ENCODE results near the gene CUTA.
A peak's percentile ranks its signal among the peaks of the same experiment; 100 is the strongest.

The CUTA gene

DNA sequence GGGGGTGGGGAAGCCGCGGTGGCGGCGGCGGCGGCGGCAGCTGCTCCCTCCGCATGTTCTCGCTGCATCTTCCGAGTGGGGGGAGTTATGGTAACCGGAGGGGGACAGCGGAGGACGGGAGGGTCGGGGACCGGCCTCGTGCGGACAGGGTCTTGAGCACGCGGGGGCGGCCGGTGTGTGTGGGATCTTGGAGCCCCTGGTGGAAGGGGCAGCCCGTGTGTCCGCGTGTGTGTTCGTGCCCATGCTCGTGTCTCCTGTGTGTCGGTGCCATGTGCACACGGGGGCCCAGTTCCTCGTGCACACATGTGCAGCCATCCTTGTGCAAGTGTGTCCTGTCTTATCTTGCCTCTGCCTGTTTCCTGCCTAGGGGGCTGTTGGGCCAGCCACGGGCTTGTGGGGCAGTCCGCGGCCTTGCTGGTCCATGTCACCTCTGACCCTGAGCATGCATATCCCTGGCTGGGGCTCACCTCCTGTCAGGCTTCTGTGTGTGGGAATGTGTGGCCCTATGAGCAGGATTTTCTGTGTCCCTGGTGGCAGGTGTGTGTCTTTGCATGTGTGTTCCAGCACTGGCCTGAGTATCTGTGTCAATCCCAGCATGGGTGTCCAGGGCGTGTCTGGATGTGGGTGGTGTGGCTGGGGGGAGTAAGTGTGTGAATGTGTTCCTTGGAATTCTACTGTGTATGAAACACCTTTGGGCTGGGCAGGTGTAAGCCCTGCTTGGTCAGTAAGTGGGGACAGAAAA, 10.5 kb upstream of the CUTA start:
- no peaks in the 10 kb centered on the region for H3K9me3 ChIP-seq (ENCODE audit: control insufficient read depth, low read length)
- H3K4me1 ChIP-seq (ENCODE audit: control insufficient read depth, insufficient read depth, low read length): peaks cover 39% of the 10 kb centered on the region
- peak; percentile 46 for DNase-seq (ENCODE audit: low read depth)

DNA sequence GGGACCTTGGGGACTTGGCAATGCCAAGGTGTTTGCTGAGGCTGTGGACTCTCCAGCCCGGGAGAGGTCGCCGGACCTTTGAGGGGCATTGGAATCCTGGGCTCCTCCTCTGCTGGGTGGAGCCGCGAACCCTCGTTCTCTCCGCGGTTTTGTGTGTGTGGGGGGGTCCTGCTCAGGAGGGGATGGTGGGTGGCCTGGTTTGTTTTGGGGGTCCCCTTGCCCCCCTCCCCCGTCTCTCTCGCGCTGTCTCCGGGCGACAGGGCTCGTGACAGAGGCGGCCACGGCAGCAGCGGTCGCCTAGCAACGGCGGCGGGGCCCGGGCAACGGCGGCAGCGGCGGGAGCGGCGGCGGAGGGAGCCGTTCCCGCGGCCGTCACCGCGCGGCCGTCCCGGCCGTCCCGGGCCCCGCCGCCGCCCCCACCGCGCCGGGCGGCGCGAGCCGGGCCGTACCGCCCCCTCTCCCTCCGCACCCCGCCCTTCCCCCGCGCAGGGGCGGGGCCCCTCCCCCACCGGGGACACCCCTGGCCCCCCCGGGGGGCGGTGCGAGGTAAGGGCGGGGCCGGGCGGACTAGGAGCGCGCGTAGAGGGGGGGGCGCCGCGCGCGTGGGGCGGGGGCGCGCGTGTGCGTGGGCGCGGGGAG, 9.8 kb upstream of the CUTA start:
- H3K9ac ChIP-seq (ENCODE audit: low read length): peak overlapping the region; percentile 81
- H3K27me3 ChIP-seq (replicated peaks; ENCODE audit: control insufficient read depth, insufficient read depth, low read length): no peaks in the 10 kb centered on the region
- no peaks in the 10 kb centered on the region for H3K36me3 ChIP-seq (ENCODE audit: control insufficient read depth, insufficient read depth, low read length, severe bottlenecking)
- DNase-seq (ENCODE audit: low read depth): peak; percentile 73
- no peaks in the 10 kb centered on the region for H3K9me3 ChIP-seq (ENCODE audit: control insufficient read depth, low read length)
- peak overlapping the region; percentile 88 for H3K4me3 ChIP-seq (ENCODE audit: low read length)
- H3K4me1 ChIP-seq (ENCODE audit: control insufficient read depth, insufficient read depth, low read length): peaks cover 39% of the 10 kb centered on the region

More for the DNA sequence above, 10.5 kb upstream of the CUTA start:
- Histone ChIP-seq H3K9ac (ENCODE audit: low read length) (peak overlapping the region; percentile 63), H3K36me3 (ENCODE audit: control insufficient read depth, insufficient read depth, low read length, severe bottlenecking) (no peaks in the 10 kb centered on the region), H3K27me3 (replicated peaks; ENCODE audit: control insufficient read depth, insufficient read depth, low read length) (no peaks in the 10 kb centered on the region), H3K4me3 (ENCODE audit: low read length) (peak overlapping the region; percentile 76)

- H3K36me3 ChIP-seq (ENCODE audit: control insufficient read depth, insufficient read depth, low read length, severe bottlenecking): no peaks in the 10 kb centered on the region
- peak overlapping the region; percentile 81 for H3K9ac ChIP-seq (ENCODE audit: low read length)
- H3K4me3 ChIP-seq (ENCODE audit: low read length): peak overlapping the region; percentile 88
- no peaks in the 10 kb centered on the region for H3K27me3 ChIP-seq (replicated peaks; ENCODE audit: control insufficient read depth, insufficient read depth, low read length)
- DNase-seq (ENCODE audit: low read depth): peak; percentile 41
- peaks cover 39% of the 10 kb centered on the region for H3K4me1 ChIP-seq (ENCODE audit: control insufficient read depth, insufficient read depth, low read length)
- H3K9me3 ChIP-seq (ENCODE audit: control insufficient read depth, low read length): no peaks in the 10 kb centered on the region
Measured at GRCh38 chr6:33426590-33427511, 8.9 kb upstream of the CUTA start.

DNA sequence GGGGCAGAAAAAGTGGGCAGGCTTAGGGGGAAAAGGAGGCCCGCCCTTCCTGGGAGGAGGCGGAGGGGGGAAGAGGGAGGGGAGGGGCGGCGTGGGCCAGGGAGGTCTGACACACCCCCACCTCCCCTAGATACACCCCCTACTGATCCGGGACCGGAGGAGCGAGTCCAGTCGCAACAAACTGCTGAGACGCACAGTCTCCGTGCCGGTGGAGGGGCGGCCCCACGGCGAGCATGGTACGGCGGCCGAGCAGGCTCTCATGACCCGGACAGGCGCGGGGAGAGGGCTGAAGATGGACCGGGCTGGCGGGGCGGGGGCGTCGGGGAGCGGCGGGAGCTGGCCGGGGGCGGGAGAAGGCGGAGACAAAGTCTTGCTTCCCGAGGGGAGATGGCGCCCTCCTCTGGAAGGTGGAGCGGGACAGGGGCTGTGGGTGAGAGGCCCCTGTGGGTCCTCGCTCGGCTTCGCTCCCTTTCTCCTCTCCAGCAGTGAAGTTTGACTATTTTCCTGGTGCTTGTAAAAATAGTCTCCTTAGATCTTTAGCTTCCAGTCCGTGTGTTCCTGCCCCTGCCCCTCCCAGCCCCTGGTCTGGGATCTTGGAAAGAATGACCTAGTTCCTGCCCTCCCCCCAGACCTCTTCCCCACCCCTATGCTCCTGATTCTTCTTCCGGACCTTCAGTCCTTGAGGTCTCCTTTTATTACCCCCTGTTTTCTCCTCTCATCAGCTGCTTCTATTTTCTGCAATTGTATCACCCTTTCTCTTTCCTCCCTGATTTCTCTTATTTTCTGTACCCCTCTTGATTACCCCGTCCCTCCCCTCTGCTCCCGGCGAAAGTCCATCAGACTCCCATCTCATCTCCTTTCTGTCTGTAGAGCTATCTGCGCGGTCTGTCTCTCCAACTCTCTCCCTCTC, 8.0 kb upstream of the CUTA start:
- peak overlapping the region; percentile 96 for H3K9ac ChIP-seq (ENCODE audit: low read length)
- H3K4me3 ChIP-seq (ENCODE audit: low read length): peak overlapping the region; percentile 90
- H3K36me3 ChIP-seq (ENCODE audit: control insufficient read depth, insufficient read depth, low read length, severe bottlenecking): no peaks in the 10 kb centered on the region
- peaks cover 39% of the 10 kb centered on the region for H3K4me1 ChIP-seq (ENCODE audit: control insufficient read depth, insufficient read depth, low read length)
- no peaks in the 10 kb centered on the region for H3K9me3 ChIP-seq (ENCODE audit: control insufficient read depth, low read length)
- no peaks in the 10 kb centered on the region for H3K27me3 ChIP-seq (replicated peaks; ENCODE audit: control insufficient read depth, insufficient read depth, low read length)
- peak; percentile 91 for DNase-seq (ENCODE audit: low read depth)

DNA sequence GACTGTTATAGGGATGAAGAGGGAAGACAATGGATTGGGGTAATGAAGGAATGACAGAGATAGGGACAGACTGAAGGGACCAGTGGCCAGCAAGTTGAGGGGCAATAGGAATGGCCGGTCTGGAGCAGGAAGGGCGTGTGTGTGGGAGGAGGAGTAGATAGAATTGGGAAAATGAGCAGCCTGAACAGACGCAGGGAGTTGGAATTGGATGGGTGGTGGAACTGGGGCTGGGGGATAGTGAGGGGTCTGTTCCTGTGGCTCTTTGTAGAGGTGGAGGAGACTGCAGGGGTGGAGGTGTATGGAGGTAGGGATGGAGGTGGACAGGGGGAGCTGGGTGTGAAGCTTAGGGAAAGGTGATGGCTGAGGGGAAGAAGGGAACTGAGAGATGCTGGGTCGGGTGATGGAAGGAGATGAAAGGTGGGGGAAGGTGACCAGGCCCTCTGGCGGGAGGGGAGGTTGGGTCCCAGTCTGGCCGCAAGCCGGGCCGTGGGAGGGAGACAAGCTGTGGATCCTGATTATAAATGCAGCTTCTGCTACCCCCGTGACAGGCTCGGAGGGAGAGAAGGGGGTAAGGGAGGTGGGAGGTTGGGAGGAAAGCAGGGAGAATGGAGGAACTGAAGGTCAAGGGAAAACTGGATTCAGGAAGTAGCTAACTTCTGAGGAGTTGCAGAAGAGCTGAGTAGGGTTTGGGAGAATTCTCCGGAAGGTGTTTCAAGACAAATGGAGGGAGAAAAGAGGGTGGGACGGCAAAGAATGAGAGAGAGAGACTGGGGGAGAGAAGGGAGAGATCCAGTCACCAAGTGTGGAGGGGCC, 7.2 kb upstream of the CUTA start:
- Histone ChIP-seq H3K4me1 (ENCODE audit: control insufficient read depth, insufficient read depth, low read length) (peaks cover 30% of the 10 kb centered on the region), H3K27me3 (replicated peaks; ENCODE audit: control insufficient read depth, insufficient read depth, low read length) (no peaks in the 10 kb centered on the region), H3K36me3 (ENCODE audit: control insufficient read depth, insufficient read depth, low read length, severe bottlenecking) (no peaks in the 10 kb centered on the region), H3K9me3 (ENCODE audit: control insufficient read depth, low read length) (no peaks in the 10 kb centered on the region), H3K9ac (ENCODE audit: low read length) (peak overlapping the region; percentile 96), H3K4me3 (ENCODE audit: low read length) (peak overlapping the region; percentile 90)
- DNase-seq (ENCODE audit: low read depth): no peak

GRCh38 chr6:33423777-33424176, 5.9 kb upstream of the CUTA start:
- no peak overlapping the region for H3K4me3 ChIP-seq (ENCODE audit: low read length)
- H3K27me3 ChIP-seq (replicated peaks; ENCODE audit: control insufficient read depth, insufficient read depth, low read length): no peaks in the 10 kb centered on the region
- no peaks in the 10 kb centered on the region for H3K36me3 ChIP-seq (ENCODE audit: control insufficient read depth, insufficient read depth, low read length, severe bottlenecking)
- DNase-seq (ENCODE audit: low read depth): no peak
- no peak overlapping the region for H3K9ac ChIP-seq (ENCODE audit: low read length)
- no peaks in the 10 kb centered on the region for H3K9me3 ChIP-seq (ENCODE audit: control insufficient read depth, low read length)
- H3K4me1 ChIP-seq (ENCODE audit: control insufficient read depth, insufficient read depth, low read length): peaks cover 33% of the 10 kb centered on the region

- no peak for DNase-seq (ENCODE audit: low read depth)
- H3K9me3 ChIP-seq (ENCODE audit: control insufficient read depth, low read length): no peaks in the 10 kb centered on the region
- H3K4me1 ChIP-seq (ENCODE audit: control insufficient read depth, insufficient read depth, low read length): peaks cover 39% of the 10 kb centered on the region
- no peak overlapping the region for H3K4me3 ChIP-seq (ENCODE audit: low read length)
- H3K36me3 ChIP-seq (ENCODE audit: control insufficient read depth, insufficient read depth, low read length, severe bottlenecking): no peaks in the 10 kb centered on the region
- H3K27me3 ChIP-seq (replicated peaks; ENCODE audit: control insufficient read depth, insufficient read depth, low read length): no peaks in the 10 kb centered on the region
- no peak overlapping the region for H3K9ac ChIP-seq (ENCODE audit: low read length)
Measured at GRCh38 chr6:33421344-33421643, 3.4 kb upstream of the CUTA start.

- Histone ChIP-seq H3K9ac (ENCODE audit: low read length) (peak overlapping the region; percentile 62), H3K4me1 (ENCODE audit: control insufficient read depth, insufficient read depth, low read length) (peaks cover 44% of the 10 kb centered on the region), H3K36me3 (ENCODE audit: control insufficient read depth, insufficient read depth, low read length, severe bottlenecking) (peaks cover 4% of the 10 kb centered on the region), H3K9me3 (ENCODE audit: control insufficient read depth, low read length) (no peaks in the 10 kb centered on the region), H3K4me3 (ENCODE audit: low read length) (peak overlapping the region; percentile 68), H3K27me3 (replicated peaks; ENCODE audit: control insufficient read depth, insufficient read depth, low read length) (no peaks in the 10 kb centered on the region)
- no peak for DNase-seq (ENCODE audit: low read depth)
Measured at GRCh38 chr6:33420491-33421343, 2.8 kb upstream of the CUTA start.

DNA sequence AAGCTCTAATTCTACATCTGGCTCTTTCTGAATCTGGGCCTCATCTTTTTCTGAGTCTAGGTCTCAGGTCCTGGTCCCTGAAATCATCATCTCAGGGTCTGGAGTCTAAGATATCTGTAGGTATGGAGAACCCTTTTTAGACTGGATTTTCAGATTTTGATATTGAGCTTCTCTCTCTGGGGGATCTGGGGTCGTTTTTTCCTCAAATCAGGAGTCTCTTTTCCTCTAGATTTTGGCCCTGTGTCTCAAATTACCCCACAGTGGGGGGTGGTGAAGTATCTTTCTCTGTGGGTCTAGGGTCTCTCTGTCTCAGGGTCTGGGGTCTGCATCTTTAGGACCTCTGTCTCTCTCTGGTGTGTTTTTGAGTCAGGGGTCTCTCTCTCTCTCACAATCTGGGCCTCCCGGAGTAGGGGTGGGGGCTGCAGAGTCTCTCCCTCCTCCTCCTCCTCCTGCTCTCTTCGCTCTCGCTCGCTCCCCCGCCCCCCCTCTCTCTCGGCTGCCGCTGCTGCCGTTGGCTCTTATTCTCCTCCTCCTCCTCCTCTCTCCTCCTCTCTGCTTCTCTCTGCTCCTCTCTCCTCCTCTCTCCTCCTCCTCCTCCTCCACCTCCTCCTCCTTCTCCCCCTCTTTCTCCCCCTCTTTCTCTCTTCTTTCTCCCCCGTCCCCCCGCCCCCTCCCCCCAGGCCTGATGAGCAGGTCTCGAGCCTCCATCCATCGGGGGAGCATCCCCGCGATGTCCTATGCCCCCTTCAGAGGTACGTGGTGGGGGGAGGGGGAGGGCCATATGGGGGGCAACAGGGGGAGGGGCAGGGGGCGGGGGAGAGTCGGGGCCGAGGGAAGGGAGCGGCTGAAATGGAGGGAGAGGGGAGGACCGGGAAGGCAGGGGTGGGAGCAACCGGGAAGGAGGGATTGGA, 1.9 kb upstream of the CUTA start, which contains the start of gene SYNGAP1:
SYNGAP1 (plus strand) TSS at position 486 of the 911 bp plus-strand sequence; CDS start at position 686, 200 bp downstream.
- H3K9me3 ChIP-seq (ENCODE audit: control insufficient read depth, low read length): no peaks in the 10 kb centered on the region
- H3K36me3 ChIP-seq (ENCODE audit: control insufficient read depth, insufficient read depth, low read length, severe bottlenecking): peaks cover 13% of the 10 kb centered on the region
- H3K4me1 ChIP-seq (ENCODE audit: control insufficient read depth, insufficient read depth, low read length): peaks cover 41% of the 10 kb centered on the region
- peak; percentile 82 for DNase-seq (ENCODE audit: low read depth)
- peak within 1 kb of the TSS; percentile 78 for H3K4me3 ChIP-seq (ENCODE audit: low read length)
- H3K27me3 ChIP-seq (replicated peaks; ENCODE audit: control insufficient read depth, insufficient read depth, low read length): no peaks in the 10 kb centered on the region
- H3K9ac ChIP-seq (ENCODE audit: low read length): peak within 1 kb of the TSS; percentile 85
